Body of pancreas (tissue), 4 donors: Measurements from ENCODE around the gene RGSL1. TPM values are rescaled to one million over a fixed set of nuclear protein-coding genes. Genes with fewer than 3 reads are reported as not detected.

Source experiments
- ATAC-seq: fragments of 150-250 bp; one replicate; pipeline ENCODE4 v1.9.1; 2016
- DNase-seq, 4 donors: peaks; one replicate each; pipeline ENCODE4 v3.0.0-alpha.2; 2019
- H3K27ac ChIP-seq, 4 donors: fragments of 200-600 bp; sonication (generic); 1 replicate in 3 of 4; 2 replicates in 1 of 4; pipeline versions ENCODE4 v1.5.1 to v1.6.1; 2016 to 2019; ENCODE audit warnings: mild to moderate bottlenecking in 1 of 4, mixed read lengths in 1 of 4, moderate library complexity in 1 of 4
- H3K27me3 ChIP-seq, 2 donors: fragments of 200-600 bp; sonication (generic); one replicate each; pipeline ENCODE4 v1.6.0; 2016; ENCODE audit warnings: mild to moderate bottlenecking in 1 of 2
- H3K36me3 ChIP-seq, 2 donors: fragments of 200-600 bp; sonication (generic); replicated peaks in 1 of 2; 2 replicates each; pipeline ENCODE4 v1.5.1; 2016; ENCODE audit warnings: low read depth in 2 of 2; ENCODE audit not compliant: insufficient read depth in 1 of 2
- H3K4me1 ChIP-seq: fragments of 200-600 bp; sonication (generic); one replicate; pipeline ENCODE4 v1.6.0; 2016
- H3K4me3 ChIP-seq, 2 donors: fragments of 200-600 bp; sonication (generic); 1 replicate in 1 of 2; 2 replicates in 1 of 2; pipeline ENCODE4 v1.5.1; 2016 to 2019
- H3K9me3 ChIP-seq, 3 donors: fragments of 200-600 bp; sonication (generic); 1 replicate in 2 of 3; 2 replicates in 1 of 3; pipeline ENCODE4 v1.5.1; 2016
- CTCF ChIP-seq, 7 experiments: fragments of 450-650 bp in 4 of 7; fragments of 200-600 bp in 3 of 7; sonication (generic) in 3 of 7; IDR thresholded peaks; one replicate each; pipeline ENCODE4 v1.5.1; 2016 to 2019; ENCODE audit warnings: antibody characterized with exemption in 7 of 7
- POLR2A ChIP-seq, 3 donors: fragments of 450-650 bp; IDR thresholded peaks; one replicate each; pipeline ENCODE4 v1.6.1; 2016; ENCODE audit warnings: antibody characterized with exemption in 3 of 3, mild to moderate bottlenecking in 2 of 3
- WGBS, 2 donors: methylation state at CpG; one replicate each; pipeline ENCODE4 v1.1.5; 2017; 5-methylcytosine and 5-hydroxymethylcytosine counted together
- intact Hi-C: fragments of 100-400 bp; cut with DNase I; formaldehyde crosslinking; loops from one replicate; pipeline ENCODE4 v1.15.1; 2023
- total RNA-seq, 2 donors: library from RNA; depleted of rRNA; stranded (reverse); fragments of >200 nt; gene quantifications; one replicate each; pipeline ENCODE4 v1.1.0, GENCODE V29; 2016

RGSL1 gene
- total RNA-seq, 2 donors from 2014 or later: not detected

- Histone ChIP-seq H3K27ac (peak overlapping the region in 1 of 4 donors; percentile 68), H3K4me3 (no peak overlapping the region), H3K4me1 (peaks cover 12% of the 10 kb centered on the region), H3K9me3 (no peaks in the 10 kb centered on the region), H3K27me3 (no peaks in the 10 kb centered on the region), H3K36me3 (no peaks in the 10 kb centered on the region)
- intact Hi-C loops: no loop called here
- TF ChIP-seq CTCF (IDR thresholded peaks at IDR 0.05) (no peak), POLR2A (IDR thresholded peaks at IDR 0.05) (no peak)
- DNase-seq (no peak), ATAC-seq (no peak)
- WGBS, 2 donors: 21 to 42% methylated on average over 3 of the region's 3 CpGs
Observed at GRCh38 chr1:182407724-182408123, 42.2 kb upstream of the RGSL1 start.

GRCh38 chr1:182408435-182409075 is 41.4 kb upstream of the RGSL1 start:
- Histone ChIP-seq H3K9me3 (no peaks in the 10 kb centered on the region), H3K4me1 (peaks cover 12% of the 10 kb centered on the region), H3K36me3 (no peaks in the 10 kb centered on the region), H3K4me3 (no peak overlapping the region), H3K27ac (peak overlapping the region in 3 of 4 donors; percentile 33 to 68 (median 57)), H3K27me3 (no peaks in the 10 kb centered on the region)
- TF ChIP-seq POLR2A (IDR thresholded peaks at IDR 0.05) (no peak), CTCF (IDR thresholded peaks at IDR 0.05) (no peak)
- intact Hi-C loops: no loop called here
- DNase-seq (no peak), ATAC-seq (no peak)
- WGBS, 2 donors: 30 to 44% methylated on average over 3 of the region's 3 CpGs

- Histone ChIP-seq H3K36me3 (no peaks in the 10 kb centered on the region), H3K27me3 (no peaks in the 10 kb centered on the region), H3K4me3 (no peak overlapping the region), H3K27ac (peak overlapping the region; percentile 28 to 73 (median 63)), H3K4me1 (peaks cover 12% of the 10 kb centered on the region), H3K9me3 (no peaks in the 10 kb centered on the region)
- TF ChIP-seq CTCF (IDR thresholded peaks at IDR 0.05) (no peak), POLR2A (IDR thresholded peaks at IDR 0.05) (no peak)
- DNase-seq (no peak), ATAC-seq (no peak)
- intact Hi-C loops: no loop called here
- WGBS, 2 donors: 61 to 64% methylated on average over 4 of the region's 4 CpGs
Observed at GRCh38 chr1:182410138-182410537, 39.8 kb upstream of the RGSL1 start.

- Histone ChIP-seq H3K36me3 (no peaks in the 10 kb centered on the region), H3K4me1 (peaks cover 12% of the 10 kb centered on the region), H3K4me3 (no peak overlapping the region), H3K9me3 (no peaks in the 10 kb centered on the region), H3K27me3 (no peaks in the 10 kb centered on the region), H3K27ac (peak overlapping the region in 3 of 4 donors; percentile 28 to 73 (median 68))
- WGBS, 2 donors: 16 to 25% methylated on average over 1 of the region's 1 CpG
- ATAC-seq (peak; percentile 90), DNase-seq (peak in 3 of 4 donors; percentile 46 to 60 (median 53))
- intact Hi-C loops: no loop called here
- no peak for TF ChIP-seq CTCF (IDR thresholded peaks at IDR 0.05)
- no peak for TF ChIP-seq POLR2A (IDR thresholded peaks at IDR 0.05)
Observed at GRCh38 chr1:182410620-182411273, 39.2 kb upstream of the RGSL1 start.
